ENCODE data around the gene SFI1.
A peak's percentile ranks its signal among the peaks of the same experiment; 100 is the strongest.

SFI1 gene

GRCh38 chr22:31605851-31606585 lies 109.7 kb downstream of the SFI1 start:
- H3K27ac ChIP-seq (ENCODE audit: low read depth, low read length, severe bottlenecking) = no peak overlapping the region
- H3K4me3 ChIP-seq (ENCODE audit: extremely low read depth, insufficient read depth, low read length, poor library complexity, severe bottlenecking) = no peak overlapping the region
- H3K36me3 ChIP-seq (ENCODE audit: control insufficient read depth, insufficient read depth, low read length) = peaks cover 17% of the 10 kb centered on the region
- 95 to 97% methylated on average over 3 to 6 of the region's 9 CpGs for WGBS, 2 experiments (ENCODE audit: insufficient coverage in 2 of 2)
- peaks cover 18% of the 10 kb centered on the region for H3K4me1 ChIP-seq (ENCODE audit: control insufficient read depth, insufficient read depth, low read length, poor library complexity, severe bottlenecking)
- no peaks in the 10 kb centered on the region for H3K9me3 ChIP-seq (ENCODE audit: control insufficient read depth, low read length)

GRCh38 chr22:31607696-31608095 lies 111.4 kb downstream of the SFI1 start:
- peaks cover 17% of the 10 kb centered on the region for H3K36me3 ChIP-seq (ENCODE audit: control insufficient read depth, insufficient read depth, low read length)
- no peak overlapping the region for H3K27ac ChIP-seq (ENCODE audit: low read depth, low read length, severe bottlenecking)
- WGBS, 2 experiments (ENCODE audit: insufficient coverage in 2 of 2) = 90 to 92% methylated on average over 5 to 7 of the region's 7 CpGs

DNA sequence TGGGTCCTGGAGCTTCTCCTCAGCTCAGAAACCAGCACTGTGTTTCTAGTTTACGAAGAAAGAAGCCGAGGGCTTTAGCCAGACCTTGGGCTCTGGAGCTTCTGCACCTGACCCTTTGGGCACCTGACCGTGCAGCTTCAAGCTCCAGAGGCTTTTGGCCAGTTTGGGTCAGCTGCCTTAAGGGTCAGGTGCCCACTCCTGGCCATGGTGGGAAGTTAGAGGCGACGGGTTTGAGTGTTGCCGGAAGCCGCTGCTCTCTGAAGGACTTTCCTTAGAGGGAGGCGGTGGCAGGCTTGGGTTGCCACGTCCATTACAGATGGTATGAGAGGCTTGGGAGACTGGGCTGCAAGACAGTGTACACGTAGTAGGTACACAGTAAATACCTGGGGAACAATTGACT lies 113.4 kb downstream of the SFI1 start:
- Histone ChIP-seq H3K27ac (ENCODE audit: low read depth, low read length, severe bottlenecking) (no peak overlapping the region), H3K9me3 (ENCODE audit: control insufficient read depth, low read length) (no peaks in the 10 kb centered on the region), H3K4me3 (ENCODE audit: extremely low read depth, insufficient read depth, low read length, poor library complexity, severe bottlenecking) (no peak overlapping the region), H3K36me3 (ENCODE audit: control insufficient read depth, insufficient read depth, low read length) (peaks cover 8% of the 10 kb centered on the region), H3K4me1 (ENCODE audit: control insufficient read depth, insufficient read depth, low read length, poor library complexity, severe bottlenecking) (no peaks in the 10 kb centered on the region)
- 91 to 92% methylated on average over 8 to 10 of the region's 10 CpGs for WGBS, 2 experiments (ENCODE audit: insufficient coverage in 2 of 2)

More at GRCh38 chr22:31607696-31608095, 111.4 kb downstream of the SFI1 start:
- Histone ChIP-seq H3K9me3 (ENCODE audit: control insufficient read depth, low read length) (no peaks in the 10 kb centered on the region), H3K4me1 (ENCODE audit: control insufficient read depth, insufficient read depth, low read length, poor library complexity, severe bottlenecking) (peaks cover 8% of the 10 kb centered on the region), H3K4me3 (ENCODE audit: extremely low read depth, insufficient read depth, low read length, poor library complexity, severe bottlenecking) (no peak overlapping the region)

- Histone ChIP-seq H3K36me3 (ENCODE audit: control insufficient read depth, insufficient read depth, low read length) (peaks cover 8% of the 10 kb centered on the region), H3K27ac (ENCODE audit: low read depth, low read length, severe bottlenecking) (no peak overlapping the region), H3K4me3 (ENCODE audit: extremely low read depth, insufficient read depth, low read length, poor library complexity, severe bottlenecking) (no peak overlapping the region), H3K9me3 (ENCODE audit: control insufficient read depth, low read length) (no peaks in the 10 kb centered on the region), H3K4me1 (ENCODE audit: control insufficient read depth, insufficient read depth, low read length, poor library complexity, severe bottlenecking) (no peaks in the 10 kb centered on the region)
- WGBS, 2 experiments (ENCODE audit: insufficient coverage in 2 of 2) = 91 to 97% methylated on average over 4 to 5 of the region's 6 CpGs
These were observed 114.3 kb downstream of the SFI1 start for GRCh38 chr22:31610611-31611010.

DNA sequence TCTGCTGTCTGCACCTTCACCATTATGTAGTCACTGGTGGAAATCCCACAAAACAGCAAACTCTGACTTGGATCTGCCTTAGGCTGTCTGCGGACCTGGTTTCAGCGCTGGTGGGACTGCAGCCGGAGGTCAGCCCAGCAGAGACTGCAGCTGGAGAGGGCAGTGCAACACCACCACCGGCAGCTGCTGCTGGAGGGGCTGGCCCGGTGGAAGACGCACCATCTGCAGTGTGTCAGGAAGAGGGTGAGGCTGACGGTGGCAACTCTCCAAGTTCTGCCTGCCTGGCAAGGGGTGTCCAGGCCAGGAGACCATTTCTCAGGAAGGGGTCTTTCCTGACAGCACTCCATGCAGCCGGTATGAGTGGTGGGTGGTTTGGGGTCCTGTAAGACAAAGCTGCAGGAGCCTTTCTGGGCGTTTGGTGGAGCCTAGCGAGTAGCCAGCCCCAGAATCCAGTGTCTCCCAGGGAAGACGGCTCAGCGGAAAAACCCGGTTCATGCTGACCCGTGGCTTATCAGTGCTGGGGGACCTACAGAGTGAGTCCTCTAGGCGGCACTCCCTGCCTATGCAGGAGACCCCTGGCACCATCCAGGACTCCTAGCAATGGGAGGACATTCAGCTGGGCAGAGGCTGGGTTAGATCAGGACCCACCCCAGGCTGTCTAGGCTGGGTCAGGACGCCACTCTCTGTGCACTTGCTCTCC lies 114.9 kb downstream of the SFI1 start:
- Histone ChIP-seq H3K9me3 (ENCODE audit: control insufficient read depth, low read length) (no peaks in the 10 kb centered on the region), H3K4me3 (ENCODE audit: extremely low read depth, insufficient read depth, low read length, poor library complexity, severe bottlenecking) (no peak overlapping the region), H3K36me3 (ENCODE audit: control insufficient read depth, insufficient read depth, low read length) (peaks cover 8% of the 10 kb centered on the region), H3K4me1 (ENCODE audit: control insufficient read depth, insufficient read depth, low read length, poor library complexity, severe bottlenecking) (no peaks in the 10 kb centered on the region), H3K27ac (ENCODE audit: low read depth, low read length, severe bottlenecking) (no peak overlapping the region)
- WGBS, 2 experiments (ENCODE audit: insufficient coverage in 2 of 2) = 87 to 90% methylated on average over 16 of the region's 16 CpGs

DNA sequence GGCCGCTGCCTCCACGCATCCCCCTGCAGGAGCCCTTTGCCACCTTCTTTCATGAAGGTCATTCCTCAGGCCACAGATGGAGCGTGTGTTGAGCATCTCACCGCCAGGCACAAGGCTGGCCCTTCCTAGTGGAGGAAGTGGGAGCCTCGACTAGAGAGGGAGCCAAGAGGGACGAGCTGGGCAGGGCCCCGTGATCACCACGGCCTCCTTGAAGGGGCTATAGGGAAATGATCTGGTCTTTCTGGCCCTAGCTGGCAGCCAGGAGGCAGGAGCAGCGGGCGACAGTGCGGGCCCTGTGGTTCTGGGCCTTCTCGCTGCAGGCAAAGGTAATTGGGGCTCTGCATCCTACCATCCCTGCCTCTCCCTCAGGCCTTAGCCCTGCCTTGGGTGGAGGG lies 116.6 kb downstream of the SFI1 start:
- Histone ChIP-seq H3K9me3 (ENCODE audit: control insufficient read depth, low read length) (no peaks in the 10 kb centered on the region), H3K36me3 (ENCODE audit: control insufficient read depth, insufficient read depth, low read length) (peaks cover 18% of the 10 kb centered on the region), H3K4me3 (ENCODE audit: extremely low read depth, insufficient read depth, low read length, poor library complexity, severe bottlenecking) (no peak overlapping the region), H3K4me1 (ENCODE audit: control insufficient read depth, insufficient read depth, low read length, poor library complexity, severe bottlenecking) (no peaks in the 10 kb centered on the region), H3K27ac (ENCODE audit: low read depth, low read length, severe bottlenecking) (no peak overlapping the region)
- WGBS, 2 experiments (ENCODE audit: insufficient coverage in 2 of 2) = 93 to 95% methylated on average over 8 of the region's 12 CpGs

GRCh38 chr22:31613286-31613903 lies 117.1 kb downstream of the SFI1 start:
- Histone ChIP-seq H3K4me1 (ENCODE audit: control insufficient read depth, insufficient read depth, low read length, poor library complexity, severe bottlenecking) (no peaks in the 10 kb centered on the region), H3K27ac (ENCODE audit: low read depth, low read length, severe bottlenecking) (no peak overlapping the region), H3K9me3 (ENCODE audit: control insufficient read depth, low read length) (no peaks in the 10 kb centered on the region), H3K36me3 (ENCODE audit: control insufficient read depth, insufficient read depth, low read length) (peaks cover 20% of the 10 kb centered on the region), H3K4me3 (ENCODE audit: extremely low read depth, insufficient read depth, low read length, poor library complexity, severe bottlenecking) (no peak overlapping the region)
- 92 to 95% methylated on average over 17 to 23 of the region's 23 CpGs for WGBS, 2 experiments (ENCODE audit: insufficient coverage in 2 of 2)

DNA sequence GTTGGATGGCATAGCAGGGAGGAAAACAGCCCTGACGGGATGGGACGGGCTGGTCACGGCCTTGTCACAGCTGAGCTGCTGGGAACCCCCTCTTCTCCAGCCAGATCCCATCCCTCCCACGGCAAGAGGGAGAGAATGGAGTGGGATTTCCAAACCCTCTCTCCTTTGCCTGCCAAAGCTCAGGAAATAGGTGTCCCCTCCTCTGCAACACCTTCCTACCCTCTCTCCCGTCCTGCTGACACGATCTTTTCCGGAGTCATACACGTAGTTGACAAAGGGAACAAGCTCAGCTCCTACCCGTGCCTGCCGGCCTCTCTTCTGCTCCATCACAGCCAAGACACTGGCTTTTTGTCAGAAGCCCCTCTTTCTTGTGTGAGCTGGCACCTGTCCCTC lies 117.6 kb downstream of the SFI1 start:
- Histone ChIP-seq H3K27ac (ENCODE audit: low read depth, low read length, severe bottlenecking) (no peak overlapping the region), H3K4me1 (ENCODE audit: control insufficient read depth, insufficient read depth, low read length, poor library complexity, severe bottlenecking) (no peaks in the 10 kb centered on the region), H3K4me3 (ENCODE audit: extremely low read depth, insufficient read depth, low read length, poor library complexity, severe bottlenecking) (no peak overlapping the region), H3K36me3 (ENCODE audit: control insufficient read depth, insufficient read depth, low read length) (peaks cover 25% of the 10 kb centered on the region), H3K9me3 (ENCODE audit: control insufficient read depth, low read length) (no peaks in the 10 kb centered on the region)
- WGBS, 2 experiments (ENCODE audit: insufficient coverage in 2 of 2) = 87 to 95% methylated on average over 3 to 6 of the region's 10 CpGs

DNA sequence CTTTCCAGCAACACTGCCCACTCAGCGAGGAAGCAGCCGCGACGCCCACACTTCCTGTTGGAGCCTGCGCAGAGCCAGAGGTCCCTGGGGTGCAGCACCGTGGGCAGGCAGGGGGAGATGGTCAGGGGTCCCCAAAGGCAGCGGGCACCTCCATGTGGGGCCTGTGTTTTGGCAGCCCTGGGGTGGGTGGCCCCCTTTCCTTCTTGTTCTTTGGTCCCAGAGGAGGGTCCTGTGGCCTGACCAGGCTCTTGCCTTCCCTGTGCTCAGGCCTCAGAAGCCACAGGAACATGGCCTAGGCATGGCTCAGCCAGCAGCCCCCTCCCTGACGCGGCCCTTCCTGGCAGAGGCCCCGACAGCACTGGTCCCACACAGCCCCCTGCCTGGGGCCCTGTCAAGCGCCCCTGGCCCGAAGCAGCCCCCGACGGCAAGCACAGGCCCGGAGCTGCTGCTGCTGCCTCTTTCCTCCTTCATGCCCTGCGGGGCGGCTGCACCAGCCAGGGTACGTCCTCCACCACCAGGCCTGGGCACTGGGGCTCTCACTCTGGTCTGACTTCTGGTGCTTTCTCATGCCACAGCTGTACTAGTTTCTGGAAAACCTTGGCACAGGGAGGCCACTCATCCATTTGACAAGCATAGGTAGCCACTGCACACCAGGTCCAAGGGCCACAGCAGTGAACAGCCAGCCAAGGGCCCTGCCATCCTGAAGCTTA lies 118.6 kb downstream of the SFI1 start:
- Histone ChIP-seq H3K4me3 (ENCODE audit: extremely low read depth, insufficient read depth, low read length, poor library complexity, severe bottlenecking) (no peak overlapping the region), H3K27ac (ENCODE audit: low read depth, low read length, severe bottlenecking) (no peak overlapping the region), H3K36me3 (ENCODE audit: control insufficient read depth, insufficient read depth, low read length) (peaks cover 35% of the 10 kb centered on the region), H3K9me3 (ENCODE audit: control insufficient read depth, low read length) (no peaks in the 10 kb centered on the region), H3K4me1 (ENCODE audit: control insufficient read depth, insufficient read depth, low read length, poor library complexity, severe bottlenecking) (no peaks in the 10 kb centered on the region)
- 93 to 98% methylated on average over 11 to 12 of the region's 18 CpGs for WGBS, 2 experiments (ENCODE audit: insufficient coverage in 2 of 2)

GRCh38 chr22:31615491-31615860 lies 119.1 kb downstream of the SFI1 start:
- H3K4me3 ChIP-seq (ENCODE audit: extremely low read depth, insufficient read depth, low read length, poor library complexity, severe bottlenecking) = no peak overlapping the region
- H3K27ac ChIP-seq (ENCODE audit: low read depth, low read length, severe bottlenecking) = peak overlapping the region; percentile 59
- H3K4me1 ChIP-seq (ENCODE audit: control insufficient read depth, insufficient read depth, low read length, poor library complexity, severe bottlenecking) = no peaks in the 10 kb centered on the region
- H3K9me3 ChIP-seq (ENCODE audit: control insufficient read depth, low read length) = no peaks in the 10 kb centered on the region
- WGBS, 2 experiments (ENCODE audit: insufficient coverage in 2 of 2) = 93 to 95% methylated on average over 4 of the region's 4 CpGs
- peaks cover 40% of the 10 kb centered on the region for H3K36me3 ChIP-seq (ENCODE audit: control insufficient read depth, insufficient read depth, low read length)

All from mesodermal cell (in vitro differentiated cells).